GM23338 (cell line): ENCODE data around the gene C20orf141. TPM values are rescaled to one million over a fixed set of nuclear protein-coding genes. Genes with fewer than 3 reads are reported as not detected.

ENCODE experiments used
- ATAC-seq: fragments of 200-7000 bp; cut with Tn5 transposase; 3 replicates; pipeline ENCODE4 v1.9.1; 2020
- DNase-seq: peaks from one replicate; pipeline ENCODE4 v3.0.0-alpha.2; 2015; ENCODE audit warnings: low spot score
- H2AFZ ChIP-seq: fragments of 200-600 bp; sonication (generic); 2 replicates; pipeline ENCODE4 v1.8.0; 2016; ENCODE audit warnings: antibody characterized with exemption, mild to moderate bottlenecking, moderate library complexity
- H3F3A ChIP-seq: fragments of 200-600 bp; sonication (generic); replicated peaks from 2 replicates; pipeline ENCODE4 v1.8.0; 2017; ENCODE audit warnings: antibody characterized with exemption, mixed run types, low read depth
- H3K27ac ChIP-seq: fragments of 200-600 bp; sonication (generic); 2 replicates; pipeline ENCODE4 v1.6.1; 2016; ENCODE audit warnings: low read depth
- H3K27me3 ChIP-seq: fragments of 200-600 bp; sonication (generic); 2 replicates; pipeline ENCODE4 v1.8.0; 2016; ENCODE audit warnings: mild to moderate bottlenecking, mixed run types, moderate library complexity; ENCODE audit not compliant: insufficient read depth
- H3K36me3 ChIP-seq: fragments of 200-600 bp; sonication (generic); 2 replicates; pipeline ENCODE4 v1.8.0; 2016; ENCODE audit warnings: mild to moderate bottlenecking; ENCODE audit not compliant: insufficient read depth
- H3K4me1 ChIP-seq: fragments of 200-600 bp; sonication (generic); 2 replicates; pipeline ENCODE4 v1.8.0; 2016; ENCODE audit warnings: mild to moderate bottlenecking, moderate library complexity; ENCODE audit not compliant: insufficient read depth
- H3K4me2 ChIP-seq: fragments of 200-600 bp; sonication (generic); 2 replicates; pipeline ENCODE4 v1.7.1; 2017; ENCODE audit warnings: mixed run types
- H3K4me3 ChIP-seq: fragments of 200-600 bp; sonication (generic); 2 replicates; pipeline ENCODE4 v1.6.1; 2016; ENCODE audit warnings: mixed run types
- H3K79me2 ChIP-seq: fragments of 200-600 bp; sonication (generic); replicated peaks from 2 replicates; pipeline ENCODE4 v1.8.0; 2017; ENCODE audit warnings: mild to moderate bottlenecking; ENCODE audit not compliant: insufficient read depth
- H3K9me2 ChIP-seq: fragments of 200-600 bp; sonication (generic); 2 replicates; pipeline ENCODE4 v1.8.0; 2017; ENCODE audit not compliant: insufficient read depth
- H4K20me1 ChIP-seq: fragments of 200-600 bp; sonication (generic); replicated peaks from 2 replicates; pipeline ENCODE4 v1.8.0; 2017; ENCODE audit warnings: mild to moderate bottlenecking; ENCODE audit not compliant: insufficient read depth
- H3K27ac Mint-ChIP-seq: 2 replicates; pipeline ENCODE4 v1.8.0; 2020; ENCODE audit warnings: inconsistent platforms, mild to moderate bottlenecking, moderate library complexity, mixed read lengths
- H3K27me3 Mint-ChIP-seq: 3 replicates; pipeline ENCODE4 v1.8.0; 2022; ENCODE audit warnings: low read depth, mild to moderate bottlenecking, moderate library complexity, mixed read lengths, inconsistent platforms; ENCODE audit not compliant: insufficient read depth, poor library complexity
- H3K36me3 Mint-ChIP-seq: 3 replicates; pipeline ENCODE4 v1.8.0; 2021; ENCODE audit warnings: low read depth, mild to moderate bottlenecking, inconsistent platforms, moderate library complexity, mixed read lengths
- H3K4me1 Mint-ChIP-seq: 3 replicates; pipeline ENCODE4 v1.8.0; 2020; ENCODE audit warnings: mild to moderate bottlenecking, inconsistent platforms, mixed read lengths
- H3K4me3 Mint-ChIP-seq: 3 replicates; pipeline ENCODE4 v1.8.0; 2021; ENCODE audit warnings: moderate library complexity, mild to moderate bottlenecking, inconsistent platforms, mixed read lengths
- H3K9me3 Mint-ChIP-seq: 3 replicates; pipeline ENCODE4 v1.8.0; 2020; ENCODE audit warnings: moderate library complexity, mild to moderate bottlenecking, inconsistent platforms, mixed read lengths
- EZH2phosphoT487 ChIP-seq: fragments of 200-600 bp; sonication (generic); IDR thresholded peaks from one replicate; pipeline ENCODE4 v1.8.1; 2018; ENCODE audit warnings: antibody characterized with exemption; ENCODE audit not compliant: unreplicated experiment
- JUNB ChIP-seq: IDR thresholded peaks from one replicate; pipeline ENCODE4 v1.6.1; 2016; ENCODE audit warnings: antibody characterized with exemption; ENCODE audit not compliant: unreplicated experiment
- NANOG ChIP-seq: IDR thresholded peaks from 2 replicates; pipeline ENCODE4 v1.6.1; 2016; ENCODE audit warnings: antibody characterized with exemption, borderline replicate concordance
- POLR2AphosphoS5 ChIP-seq: IDR thresholded peaks from 2 replicates; pipeline ENCODE4 v1.6.1; 2016; ENCODE audit warnings: antibody characterized with exemption, low read depth
- STAT1 ChIP-seq: IDR thresholded peaks from one replicate; pipeline ENCODE4 v1.6.1; 2016; ENCODE audit warnings: antibody characterized with exemption; ENCODE audit not compliant: unreplicated experiment
- ZNF331 ChIP-seq: fragments of 250-450 bp; sonication (Bioruptor Pico); IDR thresholded peaks from 2 replicates; pipeline ENCODE4 v1.5.0; 2020; ENCODE audit warnings: low read depth, mild to moderate bottlenecking, moderate library complexity
- polyA plus RNA-seq: library from polyadenylated mRNA; unstranded; fragments of >200 nt; fragmentation: Nextera tagmentation; extraction: Ambion mirVana; gene quantifications from 2 replicates; pipeline ENCODE4 v1.2.1, GENCODE V29; 2016
- total RNA-seq: library from RNA; depleted of rRNA; stranded (reverse); fragments of >200 nt; shearing (Covaris generic); gene quantifications from 2 replicates; pipeline ENCODE4 v1.2.3, GENCODE V29; 2014
- TF ChIP-seq, protein P1 (sequence below), 2 experiments: fragments of 200-600 bp in 1 of 2; sonication (generic) in 1 of 2; conservative IDR thresholded peaks; 2 replicates each; pipeline versions ENCODE4 v1.5.1 to v1.6.1; 2016 to 2017; ENCODE audit warnings: antibody characterized with exemption in 2 of 2, low read depth in 2 of 2, mild to moderate bottlenecking in 2 of 2, moderate library complexity in 1 of 2
- TF ChIP-seq, protein P2 (sequence below): IDR thresholded peaks from 2 replicates; pipeline ENCODE4 v1.6.1; 2016; ENCODE audit warnings: antibody characterized with exemption
- TF ChIP-seq, protein P3 (sequence below): IDR thresholded peaks from one replicate; pipeline ENCODE4 v1.6.1; 2018; ENCODE audit warnings: antibody characterized with exemption; ENCODE audit not compliant: unreplicated experiment

C20orf141 gene
- total and polyA plus RNA-seq, 2 experiments from 2014 or later: not detected

DNA sequence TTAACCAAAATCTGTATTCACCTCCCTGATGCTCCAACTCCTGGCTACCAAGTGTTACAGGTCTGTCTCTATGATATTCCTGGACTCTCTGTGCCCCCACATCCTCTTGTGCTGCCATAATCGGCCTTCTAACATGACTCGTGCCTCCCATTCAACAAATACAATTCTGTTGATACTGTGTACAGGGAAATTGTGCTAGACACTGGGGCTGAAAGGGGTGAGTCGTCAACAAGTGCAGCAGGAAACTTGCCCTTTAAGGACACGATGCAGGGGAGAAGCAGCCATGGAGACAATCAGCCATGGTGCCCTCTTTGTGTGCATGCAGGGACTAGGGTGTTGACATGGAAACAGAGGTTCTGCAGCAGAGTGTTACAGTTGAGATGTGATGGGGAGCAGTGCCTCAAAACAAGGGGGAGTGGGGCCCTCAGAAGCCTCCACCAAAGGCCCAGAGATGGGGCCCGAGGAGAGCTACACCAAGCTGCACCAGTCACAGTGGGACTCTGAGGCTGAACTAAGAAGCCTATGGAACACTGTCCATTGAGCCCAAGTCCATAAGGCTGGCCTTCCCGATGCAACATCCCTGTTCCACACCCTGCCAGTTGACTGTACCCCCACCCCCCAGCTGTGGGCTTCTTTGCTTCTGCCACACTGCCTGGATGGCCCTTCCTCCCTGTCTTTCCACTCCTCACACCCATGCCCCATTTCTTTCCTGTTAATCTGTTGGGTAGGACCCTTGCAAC lies 22.6 kb downstream of the C20orf141 start:
- Histone ChIP-seq H2AFZ (no peak overlapping the region), H3K36me3 (no peaks in the 10 kb centered on the region), H3K4me1 (no peaks in the 10 kb centered on the region), H3F3A (no peaks in the 10 kb centered on the region), H3K27me3 (peaks cover 22% of the 10 kb centered on the region), H3K79me2 (no peaks in the 10 kb centered on the region), H3K27ac (no peak overlapping the region), H3K4me2 (no peak overlapping the region), H3K9me2 (no peaks in the 10 kb centered on the region), H4K20me1 (no peaks in the 10 kb centered on the region), H3K4me3 (no peak overlapping the region)
- Mint-ChIP-seq H3K27ac (no peak overlapping the region), H3K27me3 (peaks cover 20% of the 10 kb centered on the region), H3K9me3 (peaks cover 5% of the 10 kb centered on the region; the same call in 2 of the 3 replicates), H3K36me3 (peaks cover 4% of the 10 kb centered on the region), H3K4me3 (no peak overlapping the region), H3K4me1 (peaks cover 5% of the 10 kb centered on the region)
- ATAC-seq (no peak), DNase-seq (no peak)
- TF ChIP-seq, protein P1, sequence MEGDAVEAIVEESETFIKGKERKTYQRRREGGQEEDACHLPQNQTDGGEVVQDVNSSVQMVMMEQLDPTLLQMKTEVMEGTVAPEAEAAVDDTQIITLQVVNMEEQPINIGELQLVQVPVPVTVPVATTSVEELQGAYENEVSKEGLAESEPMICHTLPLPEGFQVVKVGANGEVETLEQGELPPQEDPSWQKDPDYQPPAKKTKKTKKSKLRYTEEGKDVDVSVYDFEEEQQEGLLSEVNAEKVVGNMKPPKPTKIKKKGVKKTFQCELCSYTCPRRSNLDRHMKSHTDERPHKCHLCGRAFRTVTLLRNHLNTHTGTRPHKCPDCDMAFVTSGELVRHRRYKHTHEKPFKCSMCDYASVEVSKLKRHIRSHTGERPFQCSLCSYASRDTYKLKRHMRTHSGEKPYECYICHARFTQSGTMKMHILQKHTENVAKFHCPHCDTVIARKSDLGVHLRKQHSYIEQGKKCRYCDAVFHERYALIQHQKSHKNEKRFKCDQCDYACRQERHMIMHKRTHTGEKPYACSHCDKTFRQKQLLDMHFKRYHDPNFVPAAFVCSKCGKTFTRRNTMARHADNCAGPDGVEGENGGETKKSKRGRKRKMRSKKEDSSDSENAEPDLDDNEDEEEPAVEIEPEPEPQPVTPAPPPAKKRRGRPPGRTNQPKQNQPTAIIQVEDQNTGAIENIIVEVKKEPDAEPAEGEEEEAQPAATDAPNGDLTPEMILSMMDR (conservative IDR thresholded peaks at IDR 0.05; ENCODE audit: low read depth in 2 of 2): no peak
- no peak for TF ChIP-seq ZNF331 (CRISPR knock-in tag)

DNA sequence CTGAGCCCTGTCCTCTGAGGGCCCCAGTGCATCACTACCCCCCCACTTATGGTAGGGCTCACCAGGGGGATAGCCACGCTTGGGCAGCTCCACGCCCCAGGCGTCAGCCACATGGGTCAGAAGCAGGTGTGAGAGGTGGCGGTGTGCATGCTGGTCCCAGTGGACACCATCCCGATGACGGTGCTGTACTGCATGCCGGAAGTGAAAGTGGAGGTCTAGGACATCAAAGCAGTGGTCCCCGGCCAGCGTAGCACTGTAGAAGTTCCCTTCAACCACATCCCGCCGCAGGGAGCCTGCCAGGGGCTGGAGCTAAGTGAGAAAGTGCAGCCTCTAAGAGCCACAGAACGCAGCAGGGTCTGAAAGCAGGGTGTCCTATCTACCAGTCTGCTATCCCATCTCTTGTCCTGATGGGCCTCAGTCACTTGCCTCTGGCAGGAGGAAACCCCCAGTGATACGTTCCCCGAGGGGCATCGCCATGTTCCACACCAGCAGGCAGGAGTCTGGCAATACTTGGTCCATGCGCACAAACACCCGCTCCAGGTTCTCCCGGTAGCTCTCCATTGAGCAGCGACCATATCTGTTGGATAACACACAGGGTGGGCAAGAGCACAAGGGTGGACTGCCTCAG lies 23.5 kb downstream of the C20orf141 start:
- Histone ChIP-seq H3F3A (no peaks in the 10 kb centered on the region), H3K27me3 (peaks cover 22% of the 10 kb centered on the region), H3K36me3 (no peaks in the 10 kb centered on the region), H3K4me2 (no peak overlapping the region), H2AFZ (no peak overlapping the region), H3K4me3 (no peak overlapping the region), H3K79me2 (no peaks in the 10 kb centered on the region), H4K20me1 (no peaks in the 10 kb centered on the region), H3K9me2 (no peaks in the 10 kb centered on the region), H3K4me1 (no peaks in the 10 kb centered on the region), H3K27ac (no peak overlapping the region)
- Mint-ChIP-seq H3K27ac (no peak overlapping the region), H3K4me1 (peaks cover 5% of the 10 kb centered on the region), H3K36me3 (peaks cover 4% of the 10 kb centered on the region), H3K27me3 (peaks cover 21% of the 10 kb centered on the region), H3K4me3 (no peak overlapping the region; the same call in 2 of the 3 replicates), H3K9me3 (peaks cover 5% of the 10 kb centered on the region; the same call in 2 of the 3 replicates)
- no peak for DNase-seq
- TF ChIP-seq, protein P2, sequence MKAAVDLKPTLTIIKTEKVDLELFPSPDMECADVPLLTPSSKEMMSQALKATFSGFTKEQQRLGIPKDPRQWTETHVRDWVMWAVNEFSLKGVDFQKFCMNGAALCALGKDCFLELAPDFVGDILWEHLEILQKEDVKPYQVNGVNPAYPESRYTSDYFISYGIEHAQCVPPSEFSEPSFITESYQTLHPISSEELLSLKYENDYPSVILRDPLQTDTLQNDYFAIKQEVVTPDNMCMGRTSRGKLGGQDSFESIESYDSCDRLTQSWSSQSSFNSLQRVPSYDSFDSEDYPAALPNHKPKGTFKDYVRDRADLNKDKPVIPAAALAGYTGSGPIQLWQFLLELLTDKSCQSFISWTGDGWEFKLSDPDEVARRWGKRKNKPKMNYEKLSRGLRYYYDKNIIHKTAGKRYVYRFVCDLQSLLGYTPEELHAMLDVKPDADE: no peak
- no peak for TF ChIP-seq NANOG
- no peak for TF ChIP-seq ZNF331 (CRISPR knock-in tag)
- TF ChIP-seq, protein P3, sequence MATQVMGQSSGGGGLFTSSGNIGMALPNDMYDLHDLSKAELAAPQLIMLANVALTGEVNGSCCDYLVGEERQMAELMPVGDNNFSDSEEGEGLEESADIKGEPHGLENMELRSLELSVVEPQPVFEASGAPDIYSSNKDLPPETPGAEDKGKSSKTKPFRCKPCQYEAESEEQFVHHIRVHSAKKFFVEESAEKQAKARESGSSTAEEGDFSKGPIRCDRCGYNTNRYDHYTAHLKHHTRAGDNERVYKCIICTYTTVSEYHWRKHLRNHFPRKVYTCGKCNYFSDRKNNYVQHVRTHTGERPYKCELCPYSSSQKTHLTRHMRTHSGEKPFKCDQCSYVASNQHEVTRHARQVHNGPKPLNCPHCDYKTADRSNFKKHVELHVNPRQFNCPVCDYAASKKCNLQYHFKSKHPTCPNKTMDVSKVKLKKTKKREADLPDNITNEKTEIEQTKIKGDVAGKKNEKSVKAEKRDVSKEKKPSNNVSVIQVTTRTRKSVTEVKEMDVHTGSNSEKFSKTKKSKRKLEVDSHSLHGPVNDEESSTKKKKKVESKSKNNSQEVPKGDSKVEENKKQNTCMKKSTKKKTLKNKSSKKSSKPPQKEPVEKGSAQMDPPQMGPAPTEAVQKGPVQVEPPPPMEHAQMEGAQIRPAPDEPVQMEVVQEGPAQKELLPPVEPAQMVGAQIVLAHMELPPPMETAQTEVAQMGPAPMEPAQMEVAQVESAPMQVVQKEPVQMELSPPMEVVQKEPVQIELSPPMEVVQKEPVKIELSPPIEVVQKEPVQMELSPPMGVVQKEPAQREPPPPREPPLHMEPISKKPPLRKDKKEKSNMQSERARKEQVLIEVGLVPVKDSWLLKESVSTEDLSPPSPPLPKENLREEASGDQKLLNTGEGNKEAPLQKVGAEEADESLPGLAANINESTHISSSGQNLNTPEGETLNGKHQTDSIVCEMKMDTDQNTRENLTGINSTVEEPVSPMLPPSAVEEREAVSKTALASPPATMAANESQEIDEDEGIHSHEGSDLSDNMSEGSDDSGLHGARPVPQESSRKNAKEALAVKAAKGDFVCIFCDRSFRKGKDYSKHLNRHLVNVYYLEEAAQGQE: no peak
- no peak for TF ChIP-seq POLR2AphosphoS5
- TF ChIP-seq STAT1: no peak
- no peak for TF ChIP-seq JUNB
- no peak for TF ChIP-seq EZH2phosphoT487
- ATAC-seq: no peak
